IMR-90 (cell line): ENCODE results near the gene HDAC3.

ENCODE experiments used
- CEBPB ChIP-seq: IDR thresholded peaks from 2 replicates; pipeline ENCODE4 v1.6.1; 2012; ENCODE audit warnings: low read depth, low read length, improper control_type of control experiment
- MAFK ChIP-seq: IDR thresholded peaks from 2 replicates; pipeline ENCODE4 v1.6.1; 2012; ENCODE audit warnings: low read depth, low read length, improper control_type of control experiment
- POLR2A ChIP-seq: IDR thresholded peaks from 2 replicates; pipeline ENCODE4 v1.6.1; 2012; ENCODE audit warnings: mild to moderate bottlenecking, low read depth, low read length
- RAD21 ChIP-seq: IDR thresholded peaks from 2 replicates; pipeline ENCODE4 v1.6.1; 2012; ENCODE audit warnings: low read length, improper control_type of control experiment
- SMC3 ChIP-seq: fragments of 150-350 bp; IDR thresholded peaks from 2 replicates; pipeline ENCODE4 v1.6.1; 2016; ENCODE audit warnings: low read depth, mild to moderate bottlenecking, antibody characterized with exemption, low read length, moderate library complexity
- TF ChIP-seq, protein P1 (sequence below): conservative IDR thresholded peaks from 2 replicates; pipeline ENCODE4 v1.5.1; 2012; ENCODE audit warnings: mild to moderate bottlenecking, low read depth, low read length, improper control_type of control experiment
- TF ChIP-seq, protein P2 (sequence below): fragments of 150-350 bp; IDR thresholded peaks from 2 replicates; pipeline ENCODE4 v1.6.1; 2017; ENCODE audit warnings: mild to moderate bottlenecking, antibody characterized with exemption, low read length, low read depth
- TF ChIP-seq, protein P3 (sequence below): fragments of 150-350 bp; IDR thresholded peaks from 2 replicates; pipeline ENCODE4 v1.6.1; 2016; ENCODE audit warnings: low read depth, mild to moderate bottlenecking, low read length, moderate library complexity, borderline replicate concordance

DNA sequence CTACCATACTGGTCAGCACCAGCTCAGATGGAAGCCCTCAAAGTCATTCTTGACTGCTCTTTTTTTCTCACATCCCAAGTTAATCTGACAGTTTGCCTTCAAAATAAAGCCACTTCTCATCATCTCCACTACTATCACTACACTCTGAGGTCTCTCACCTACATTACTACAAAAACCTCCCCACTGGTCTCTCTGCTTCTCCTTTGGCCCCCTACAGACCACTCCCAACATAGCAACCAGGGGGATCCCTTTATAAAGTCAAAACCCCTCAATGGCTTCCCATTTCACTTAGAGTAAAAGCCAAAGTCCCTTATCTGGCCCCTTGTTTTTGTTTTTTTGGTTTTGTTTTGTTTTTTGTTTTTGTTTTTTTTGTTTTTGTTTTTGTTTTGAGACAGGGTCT, 40.8 kb upstream of the HDAC3 start:
- TF ChIP-seq POLR2A, result no peak
- TF ChIP-seq, protein P1, sequence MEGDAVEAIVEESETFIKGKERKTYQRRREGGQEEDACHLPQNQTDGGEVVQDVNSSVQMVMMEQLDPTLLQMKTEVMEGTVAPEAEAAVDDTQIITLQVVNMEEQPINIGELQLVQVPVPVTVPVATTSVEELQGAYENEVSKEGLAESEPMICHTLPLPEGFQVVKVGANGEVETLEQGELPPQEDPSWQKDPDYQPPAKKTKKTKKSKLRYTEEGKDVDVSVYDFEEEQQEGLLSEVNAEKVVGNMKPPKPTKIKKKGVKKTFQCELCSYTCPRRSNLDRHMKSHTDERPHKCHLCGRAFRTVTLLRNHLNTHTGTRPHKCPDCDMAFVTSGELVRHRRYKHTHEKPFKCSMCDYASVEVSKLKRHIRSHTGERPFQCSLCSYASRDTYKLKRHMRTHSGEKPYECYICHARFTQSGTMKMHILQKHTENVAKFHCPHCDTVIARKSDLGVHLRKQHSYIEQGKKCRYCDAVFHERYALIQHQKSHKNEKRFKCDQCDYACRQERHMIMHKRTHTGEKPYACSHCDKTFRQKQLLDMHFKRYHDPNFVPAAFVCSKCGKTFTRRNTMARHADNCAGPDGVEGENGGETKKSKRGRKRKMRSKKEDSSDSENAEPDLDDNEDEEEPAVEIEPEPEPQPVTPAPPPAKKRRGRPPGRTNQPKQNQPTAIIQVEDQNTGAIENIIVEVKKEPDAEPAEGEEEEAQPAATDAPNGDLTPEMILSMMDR, result 0 out of 2 replicates have a peak, but pooled peaks have one; percentile 17
- no peak for TF ChIP-seq CEBPB
- TF ChIP-seq, protein P2, sequence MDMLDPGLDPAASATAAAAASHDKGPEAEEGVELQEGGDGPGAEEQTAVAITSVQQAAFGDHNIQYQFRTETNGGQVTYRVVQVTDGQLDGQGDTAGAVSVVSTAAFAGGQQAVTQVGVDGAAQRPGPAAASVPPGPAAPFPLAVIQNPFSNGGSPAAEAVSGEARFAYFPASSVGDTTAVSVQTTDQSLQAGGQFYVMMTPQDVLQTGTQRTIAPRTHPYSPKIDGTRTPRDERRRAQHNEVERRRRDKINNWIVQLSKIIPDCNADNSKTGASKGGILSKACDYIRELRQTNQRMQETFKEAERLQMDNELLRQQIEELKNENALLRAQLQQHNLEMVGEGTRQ, result no peak
- TF ChIP-seq RAD21, result no peak
- TF ChIP-seq, protein P3, sequence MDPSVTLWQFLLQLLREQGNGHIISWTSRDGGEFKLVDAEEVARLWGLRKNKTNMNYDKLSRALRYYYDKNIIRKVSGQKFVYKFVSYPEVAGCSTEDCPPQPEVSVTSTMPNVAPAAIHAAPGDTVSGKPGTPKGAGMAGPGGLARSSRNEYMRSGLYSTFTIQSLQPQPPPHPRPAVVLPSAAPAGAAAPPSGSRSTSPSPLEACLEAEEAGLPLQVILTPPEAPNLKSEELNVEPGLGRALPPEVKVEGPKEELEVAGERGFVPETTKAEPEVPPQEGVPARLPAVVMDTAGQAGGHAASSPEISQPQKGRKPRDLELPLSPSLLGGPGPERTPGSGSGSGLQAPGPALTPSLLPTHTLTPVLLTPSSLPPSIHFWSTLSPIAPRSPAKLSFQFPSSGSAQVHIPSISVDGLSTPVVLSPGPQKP, result no peak
- no peak for TF ChIP-seq MAFK
- no peak for TF ChIP-seq SMC3
